ENCODE measurements around the gene MAP2K7.
"Not testable (repeated sequence)": the region's sequence is repeated elsewhere in the genome, so short reads cannot be mapped to it uniquely, and the experiment has no call there.

The MAP2K7 gene

DNA sequence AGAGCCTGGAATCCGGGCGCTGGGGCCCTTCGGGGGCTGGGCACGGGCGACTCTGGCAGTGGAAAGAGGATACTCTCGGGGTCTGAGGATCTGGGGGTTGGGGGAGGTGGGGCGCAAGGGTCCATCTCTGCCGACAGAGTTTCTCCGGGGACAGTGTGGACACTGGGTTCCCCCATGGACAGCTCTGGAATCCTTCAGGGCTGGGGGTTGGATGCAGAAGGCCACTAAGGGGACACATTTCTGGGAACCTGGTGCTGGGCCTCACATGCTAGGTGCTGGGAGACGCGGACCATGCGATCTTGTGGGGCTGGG, 13.2 kb downstream of the MAP2K7 start:
- peak overlapping the region; percentile 1; the same call in 1 of the 2 replicates for H3K27ac ChIP-seq (replicated peaks)
- no peak for DNase-seq (ENCODE audit: low read depth in 1 of 2, low spot score in 1 of 2)

GRCh38 chr19:7917267-7918061, 13.8 kb downstream of the MAP2K7 start:
- peak overlapping the region; percentile 1; the same call in 1 of the 2 replicates for H3K27ac ChIP-seq (replicated peaks)
- peak in 1 of 2 experiments; percentile 68 for DNase-seq (ENCODE audit: low read depth in 1 of 2, low spot score in 1 of 2)

More for the DNA sequence above, 13.2 kb downstream of the MAP2K7 start:
- peaks cover 3% of the 10 kb centered on the region for H3K27me3 ChIP-seq (ENCODE audit: insufficient read depth, poor library complexity, severe bottlenecking)
- H3K4me3 ChIP-seq (replicated peaks; ENCODE audit: insufficient read depth, low read length) = peak overlapping the region; percentile 44
- TF ChIP-seq GABPA (IDR thresholded peaks at IDR 0.05; ENCODE audit: low read depth) (no peak), POLR2AphosphoS5 (IDR thresholded peaks at IDR 0.05; ENCODE audit: low read depth) (no peak), SPI1 (IDR thresholded peaks at IDR 0.05; ENCODE audit: borderline replicate concordance, low read depth) (no peak)
- TF ChIP-seq, protein P1, sequence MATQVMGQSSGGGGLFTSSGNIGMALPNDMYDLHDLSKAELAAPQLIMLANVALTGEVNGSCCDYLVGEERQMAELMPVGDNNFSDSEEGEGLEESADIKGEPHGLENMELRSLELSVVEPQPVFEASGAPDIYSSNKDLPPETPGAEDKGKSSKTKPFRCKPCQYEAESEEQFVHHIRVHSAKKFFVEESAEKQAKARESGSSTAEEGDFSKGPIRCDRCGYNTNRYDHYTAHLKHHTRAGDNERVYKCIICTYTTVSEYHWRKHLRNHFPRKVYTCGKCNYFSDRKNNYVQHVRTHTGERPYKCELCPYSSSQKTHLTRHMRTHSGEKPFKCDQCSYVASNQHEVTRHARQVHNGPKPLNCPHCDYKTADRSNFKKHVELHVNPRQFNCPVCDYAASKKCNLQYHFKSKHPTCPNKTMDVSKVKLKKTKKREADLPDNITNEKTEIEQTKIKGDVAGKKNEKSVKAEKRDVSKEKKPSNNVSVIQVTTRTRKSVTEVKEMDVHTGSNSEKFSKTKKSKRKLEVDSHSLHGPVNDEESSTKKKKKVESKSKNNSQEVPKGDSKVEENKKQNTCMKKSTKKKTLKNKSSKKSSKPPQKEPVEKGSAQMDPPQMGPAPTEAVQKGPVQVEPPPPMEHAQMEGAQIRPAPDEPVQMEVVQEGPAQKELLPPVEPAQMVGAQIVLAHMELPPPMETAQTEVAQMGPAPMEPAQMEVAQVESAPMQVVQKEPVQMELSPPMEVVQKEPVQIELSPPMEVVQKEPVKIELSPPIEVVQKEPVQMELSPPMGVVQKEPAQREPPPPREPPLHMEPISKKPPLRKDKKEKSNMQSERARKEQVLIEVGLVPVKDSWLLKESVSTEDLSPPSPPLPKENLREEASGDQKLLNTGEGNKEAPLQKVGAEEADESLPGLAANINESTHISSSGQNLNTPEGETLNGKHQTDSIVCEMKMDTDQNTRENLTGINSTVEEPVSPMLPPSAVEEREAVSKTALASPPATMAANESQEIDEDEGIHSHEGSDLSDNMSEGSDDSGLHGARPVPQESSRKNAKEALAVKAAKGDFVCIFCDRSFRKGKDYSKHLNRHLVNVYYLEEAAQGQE (IDR thresholded peaks at IDR 0.05; ENCODE audit: insufficient replicate concordance, low read depth) = no peak
- TF ChIP-seq, protein P2, sequence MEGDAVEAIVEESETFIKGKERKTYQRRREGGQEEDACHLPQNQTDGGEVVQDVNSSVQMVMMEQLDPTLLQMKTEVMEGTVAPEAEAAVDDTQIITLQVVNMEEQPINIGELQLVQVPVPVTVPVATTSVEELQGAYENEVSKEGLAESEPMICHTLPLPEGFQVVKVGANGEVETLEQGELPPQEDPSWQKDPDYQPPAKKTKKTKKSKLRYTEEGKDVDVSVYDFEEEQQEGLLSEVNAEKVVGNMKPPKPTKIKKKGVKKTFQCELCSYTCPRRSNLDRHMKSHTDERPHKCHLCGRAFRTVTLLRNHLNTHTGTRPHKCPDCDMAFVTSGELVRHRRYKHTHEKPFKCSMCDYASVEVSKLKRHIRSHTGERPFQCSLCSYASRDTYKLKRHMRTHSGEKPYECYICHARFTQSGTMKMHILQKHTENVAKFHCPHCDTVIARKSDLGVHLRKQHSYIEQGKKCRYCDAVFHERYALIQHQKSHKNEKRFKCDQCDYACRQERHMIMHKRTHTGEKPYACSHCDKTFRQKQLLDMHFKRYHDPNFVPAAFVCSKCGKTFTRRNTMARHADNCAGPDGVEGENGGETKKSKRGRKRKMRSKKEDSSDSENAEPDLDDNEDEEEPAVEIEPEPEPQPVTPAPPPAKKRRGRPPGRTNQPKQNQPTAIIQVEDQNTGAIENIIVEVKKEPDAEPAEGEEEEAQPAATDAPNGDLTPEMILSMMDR (IDR thresholded peaks at IDR 0.05; ENCODE audit: insufficient read depth, low read length) = no peak

DNA sequence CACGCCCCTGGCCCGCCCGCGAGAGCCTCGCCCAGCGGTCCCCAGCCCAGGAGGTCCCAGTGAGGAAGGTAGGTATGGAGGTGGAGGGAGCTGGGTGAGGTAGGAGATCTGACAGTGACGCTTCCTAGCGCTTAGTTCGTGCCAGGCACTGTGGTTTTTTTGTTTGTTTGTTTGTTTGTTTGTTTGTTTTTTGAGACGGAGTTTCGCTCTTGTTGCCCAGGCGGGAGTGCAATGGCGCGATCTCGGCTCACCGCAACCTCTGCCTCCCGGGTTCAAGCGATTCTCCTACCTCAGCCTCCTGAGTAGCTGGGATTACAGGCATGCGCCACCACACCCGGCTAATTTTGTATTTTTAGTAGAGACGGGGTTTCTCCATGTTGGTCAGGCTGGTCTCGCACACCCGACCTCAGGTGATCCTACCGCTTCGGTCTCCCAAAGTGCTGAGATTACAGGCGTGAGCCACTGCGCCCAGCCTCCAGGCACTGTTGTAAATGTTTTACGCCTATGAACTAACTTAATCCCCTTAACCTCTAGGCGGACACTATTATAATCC, 14.5 kb downstream of the MAP2K7 start:
- not testable (repeated sequence) for DNase-seq (ENCODE audit: low read depth in 1 of 2, low spot score in 1 of 2); H3K27ac ChIP-seq (replicated peaks); H3K27me3 ChIP-seq (ENCODE audit: insufficient read depth, poor library complexity, severe bottlenecking)
- peak overlapping the region; percentile 44; the same call in 1 of the 2 replicates for H3K4me3 ChIP-seq (replicated peaks; ENCODE audit: insufficient read depth, low read length)

More at GRCh38 chr19:7917267-7918061, 13.8 kb downstream of the MAP2K7 start:
- H3K27me3 ChIP-seq (ENCODE audit: insufficient read depth, poor library complexity, severe bottlenecking) = peaks cover 3% of the 10 kb centered on the region
- TF ChIP-seq, protein P1 (IDR thresholded peaks at IDR 0.05; ENCODE audit: insufficient replicate concordance, low read depth) = no peak
- TF ChIP-seq, protein P2 (IDR thresholded peaks at IDR 0.05; ENCODE audit: insufficient read depth, low read length) = peak; percentile 70
- no peak for TF ChIP-seq POLR2AphosphoS5 (IDR thresholded peaks at IDR 0.05; ENCODE audit: low read depth)
- peak overlapping the region; percentile 44 for H3K4me3 ChIP-seq (replicated peaks; ENCODE audit: insufficient read depth, low read length)

DNA sequence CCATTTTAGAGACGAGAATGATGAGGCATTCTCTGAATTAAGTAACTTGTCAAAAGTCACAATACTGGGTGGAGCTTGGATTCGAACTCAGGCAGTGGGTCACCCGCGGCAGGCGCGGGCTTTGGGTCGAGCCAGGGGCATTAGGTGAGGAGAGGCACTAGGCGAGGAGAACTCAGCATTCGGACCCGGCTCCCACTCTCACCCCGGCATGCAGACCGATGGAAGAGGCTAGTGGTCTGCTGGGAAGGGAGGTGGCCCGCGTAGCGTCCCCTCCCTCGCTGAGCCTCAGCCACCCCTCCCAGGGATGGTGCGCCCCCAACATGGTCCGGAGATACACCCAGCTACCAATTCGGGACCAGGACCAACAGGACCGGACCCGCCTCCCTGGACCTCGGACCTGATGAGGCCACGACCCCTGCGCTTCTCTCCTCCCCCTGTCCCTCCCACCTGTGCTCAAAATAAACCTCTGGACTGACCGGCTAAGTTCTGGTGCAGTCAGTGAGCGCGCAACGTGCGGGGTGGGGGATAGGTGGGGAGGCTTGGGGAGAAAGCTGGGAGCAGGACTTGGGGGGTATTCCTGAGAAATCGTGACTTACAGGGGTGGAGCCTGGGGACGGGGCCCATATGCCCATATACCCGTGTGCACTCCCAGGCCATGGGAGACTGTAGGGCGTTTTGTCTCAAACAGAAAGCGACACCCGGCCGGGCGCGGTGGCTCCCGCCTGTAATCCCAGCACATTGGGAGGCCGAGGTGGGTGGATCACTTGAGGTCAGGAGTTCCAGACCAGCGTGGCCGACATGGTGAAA, 15.1 kb downstream of the MAP2K7 start:
- Histone ChIP-seq H3K27me3 (ENCODE audit: insufficient read depth, poor library complexity, severe bottlenecking) (peaks cover 3% of the 10 kb centered on the region), H3K27ac (replicated peaks) (no peak overlapping the region), H3K4me3 (replicated peaks; ENCODE audit: insufficient read depth, low read length) (no peak overlapping the region)
- no peak for TF ChIP-seq SPI1 (IDR thresholded peaks at IDR 0.05; ENCODE audit: borderline replicate concordance, low read depth)
- no peak for TF ChIP-seq POLR2AphosphoS5 (IDR thresholded peaks at IDR 0.05; ENCODE audit: low read depth)
- no peak for TF ChIP-seq GABPA (IDR thresholded peaks at IDR 0.05; ENCODE audit: low read depth)
- TF ChIP-seq, protein P2 (IDR thresholded peaks at IDR 0.05; ENCODE audit: insufficient read depth, low read length) = no peak
- TF ChIP-seq, protein P1 (IDR thresholded peaks at IDR 0.05; ENCODE audit: insufficient replicate concordance, low read depth) = no peak
- DNase-seq (ENCODE audit: low read depth in 1 of 2, low spot score in 1 of 2) = no peak
